NCI-H1048 (cell line): ENCODE results near the gene SMIM29.
"Not testable (repeated sequence)": the region's sequence is repeated elsewhere in the genome, so short reads cannot be mapped to it uniquely, and the experiment has no call there.

Source experiments
- DNase-seq: peaks from one replicate; lab custom pipeline; 2025; lab: John Stamatoyannopoulos, UW

Gene SMIM29

GRCh38 chr6:34248727-34249468 is at the start of gene SMIM29:
TSS of gene SMIM29 (minus strand) at chr6:34249006. CDS start at chr6:34247791, 1,215 bp downstream.
- DNase-seq: peak; percentile 88

GRCh38 chr6:34295721-34296120 is 46.9 kb upstream of the SMIM29 start:
- DNase-seq: no peak

GRCh38 chr6:34292954-34293353 is 44.1 kb upstream of the SMIM29 start:
- DNase-seq: no peak

- no peak for DNase-seq
Observed at GRCh38 chr6:34289137-34289536, 40.3 kb upstream of the SMIM29 start.

- no peak for DNase-seq
Observed at GRCh38 chr6:34288581-34288980, 39.8 kb upstream of the SMIM29 start.

GRCh38 chr6:34285448-34286164 is 36.8 kb upstream of the SMIM29 start:
- no peak for DNase-seq

- no peak for DNase-seq
Observed at GRCh38 chr6:34284563-34285447, 36.0 kb upstream of the SMIM29 start.

GRCh38 chr6:34281702-34282334 is 33.0 kb upstream of the SMIM29 start:
- no peak for DNase-seq

- no peak for DNase-seq
Observed at GRCh38 chr6:34280216-34280615, 31.4 kb upstream of the SMIM29 start.

GRCh38 chr6:34278833-34279232 is 30.0 kb upstream of the SMIM29 start:
- DNase-seq: no peak

- DNase-seq: no peak
Observed at GRCh38 chr6:34277763-34278112, 28.9 kb upstream of the SMIM29 start.

- no peak for DNase-seq
Observed at GRCh38 chr6:34276881-34277762, 28.3 kb upstream of the SMIM29 start.

- DNase-seq: no peak
Observed at GRCh38 chr6:34276191-34276590, 27.4 kb upstream of the SMIM29 start.

- no peak for DNase-seq
Observed at GRCh38 chr6:34275128-34275804, 26.5 kb upstream of the SMIM29 start.

GRCh38 chr6:34274129-34274528 is 25.3 kb upstream of the SMIM29 start:
- no peak for DNase-seq

GRCh38 chr6:34273242-34273805 is 24.5 kb upstream of the SMIM29 start:
- DNase-seq: no peak

- no peak for DNase-seq
Observed at GRCh38 chr6:34272013-34272926, 23.5 kb upstream of the SMIM29 start.

- not testable (repeated sequence) for DNase-seq
Observed at GRCh38 chr6:34269658-34270341, 21.0 kb upstream of the SMIM29 start.
